GM21515 (cell line): ENCODE measurements around the gene APCDD1.

Source experiments
- ATAC-seq: cut with Tn5 transposase; IDR thresholded peaks from one replicate; pipeline ENCODE4 v1.9.1; 2021; ENCODE audit not compliant: unreplicated experiment

The APCDD1 gene

DNA sequence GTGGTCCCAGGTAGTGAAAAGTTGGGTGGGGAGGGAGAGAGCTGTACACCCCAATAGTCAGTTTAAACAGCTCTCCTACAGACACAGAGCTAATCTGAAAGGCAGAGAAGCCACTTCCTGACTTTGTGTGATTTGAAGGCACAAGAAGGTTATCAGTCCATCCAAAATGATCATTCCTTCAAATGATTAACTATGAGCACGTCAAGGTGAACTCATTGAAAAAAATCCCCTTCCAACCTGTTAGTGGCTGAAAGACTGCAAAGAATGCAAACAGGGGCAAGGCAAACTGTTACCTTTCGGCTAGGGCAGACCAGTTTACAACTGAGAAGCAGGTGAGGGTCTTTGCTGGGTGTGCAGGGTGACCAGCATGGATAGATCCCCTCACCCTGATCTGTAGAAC lies 22.8 kb upstream of the APCDD1 start:
- no peak for ATAC-seq

DNA sequence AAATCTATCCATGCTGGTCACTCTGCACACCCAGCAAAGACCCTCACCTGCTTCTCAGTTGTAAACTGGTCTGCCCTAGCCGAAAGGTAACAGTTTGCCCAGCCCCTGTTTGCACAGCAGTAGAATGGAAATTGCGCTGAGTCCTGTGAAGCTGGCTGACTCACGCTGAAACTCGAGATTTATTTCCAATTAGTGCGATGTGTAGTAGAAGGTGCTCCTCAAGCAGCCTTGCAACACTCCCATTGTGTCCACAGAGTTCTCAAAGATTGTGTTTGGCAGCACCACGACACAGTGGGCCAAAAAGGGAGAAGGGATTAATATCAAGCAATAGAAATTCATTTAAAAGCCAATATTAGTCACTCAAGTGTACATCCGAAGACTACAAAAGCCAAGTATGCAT lies 21.7 kb upstream of the APCDD1 start:
- ATAC-seq: no peak

DNA sequence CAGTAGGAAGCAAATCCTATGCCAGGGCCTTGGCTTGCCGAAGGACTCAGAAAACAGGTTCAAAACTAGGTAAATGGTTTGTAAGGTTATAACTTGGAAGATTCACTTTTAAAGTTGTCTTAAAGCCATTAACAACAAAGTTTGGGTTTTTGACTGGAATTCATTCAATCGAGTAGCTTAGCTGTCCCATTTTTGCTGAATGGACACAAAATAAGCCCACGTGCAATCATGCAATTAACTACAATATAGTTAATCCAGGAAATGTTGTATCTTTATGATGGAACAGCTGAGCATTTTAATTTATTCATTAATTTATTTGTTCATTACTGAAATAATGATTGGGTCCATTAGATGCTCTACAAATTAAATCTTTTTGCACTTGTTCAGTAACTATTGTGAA lies 18.3 kb upstream of the APCDD1 start:
- no peak for ATAC-seq

DNA sequence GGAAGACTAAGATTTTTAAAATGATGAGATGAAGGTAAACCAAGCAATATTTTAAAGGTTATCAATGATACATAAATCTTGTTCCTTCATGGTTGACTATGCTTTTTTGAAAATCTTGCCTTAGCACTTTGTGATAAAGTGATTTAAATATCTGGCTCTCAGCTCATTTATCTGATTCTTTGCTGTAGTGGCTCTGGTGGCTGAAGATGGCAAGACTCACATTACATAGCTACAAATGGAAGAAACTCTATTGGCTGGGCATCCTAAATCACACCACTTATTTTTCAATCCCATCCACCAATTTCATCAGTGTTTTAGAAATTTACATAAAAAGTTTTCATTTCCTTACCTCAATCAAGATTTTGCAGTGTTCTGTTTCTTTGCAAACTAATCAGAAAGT lies 16.6 kb upstream of the APCDD1 start:
- ATAC-seq: no peak

DNA sequence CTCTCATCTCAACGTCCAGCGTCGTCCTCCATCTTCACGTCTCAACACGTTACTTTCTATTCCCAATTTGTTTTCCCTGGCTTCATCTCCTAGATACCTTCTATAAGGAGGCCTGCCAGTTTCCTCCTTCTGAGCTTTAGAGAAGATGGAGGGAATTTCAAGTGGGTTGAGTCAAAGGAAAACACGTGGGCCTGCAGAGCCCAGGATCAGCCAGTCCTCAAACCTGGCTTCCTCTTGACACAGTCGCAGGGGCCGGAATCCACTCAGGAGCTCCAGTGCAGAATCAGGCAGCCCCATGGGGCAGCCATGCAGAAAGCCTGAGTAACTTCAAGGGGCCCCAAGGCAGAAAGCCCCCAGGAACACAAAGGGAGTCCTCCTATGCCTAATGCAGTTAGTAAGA lies 14.5 kb upstream of the APCDD1 start:
- ATAC-seq: no peak

DNA sequence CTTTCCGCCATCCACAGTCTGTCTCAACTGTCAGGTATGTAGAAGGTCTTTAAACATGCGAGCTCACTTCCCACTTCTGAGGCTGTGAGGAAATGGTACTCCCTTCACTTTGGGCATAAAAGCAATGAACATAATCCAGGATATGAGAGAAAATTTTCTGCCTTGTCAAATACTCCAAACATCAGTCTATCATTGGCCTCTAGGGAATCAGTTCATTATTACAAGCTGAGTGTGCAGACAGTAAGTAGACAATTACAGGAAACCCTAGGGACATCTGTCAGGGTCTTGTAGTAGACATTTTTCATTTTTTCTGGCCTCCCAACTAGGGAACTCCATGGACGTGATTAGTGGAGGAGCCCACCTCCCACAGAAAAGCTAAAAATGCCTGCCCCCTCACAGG lies 13.6 kb upstream of the APCDD1 start:
- ATAC-seq: no peak

DNA sequence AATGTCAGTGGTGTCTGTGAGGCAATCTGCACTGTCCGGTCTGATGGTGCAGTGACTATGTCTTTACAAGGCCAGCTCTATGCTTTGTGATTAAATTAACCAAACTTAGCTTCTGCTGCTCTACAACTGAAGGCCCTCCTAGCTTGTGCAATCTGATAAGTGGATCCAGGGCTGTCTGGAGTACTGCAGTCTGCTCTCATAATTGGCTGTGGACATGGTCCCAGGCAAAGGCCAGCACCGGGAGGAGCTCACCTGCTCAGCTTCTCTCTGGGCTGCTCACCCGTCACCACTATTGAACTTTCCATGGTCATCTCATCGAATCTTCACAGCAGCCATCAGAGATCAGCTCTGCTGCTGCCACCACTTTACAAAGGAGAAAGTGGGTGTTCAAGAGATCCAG lies 13.0 kb upstream of the APCDD1 start:
- no peak for ATAC-seq

DNA sequence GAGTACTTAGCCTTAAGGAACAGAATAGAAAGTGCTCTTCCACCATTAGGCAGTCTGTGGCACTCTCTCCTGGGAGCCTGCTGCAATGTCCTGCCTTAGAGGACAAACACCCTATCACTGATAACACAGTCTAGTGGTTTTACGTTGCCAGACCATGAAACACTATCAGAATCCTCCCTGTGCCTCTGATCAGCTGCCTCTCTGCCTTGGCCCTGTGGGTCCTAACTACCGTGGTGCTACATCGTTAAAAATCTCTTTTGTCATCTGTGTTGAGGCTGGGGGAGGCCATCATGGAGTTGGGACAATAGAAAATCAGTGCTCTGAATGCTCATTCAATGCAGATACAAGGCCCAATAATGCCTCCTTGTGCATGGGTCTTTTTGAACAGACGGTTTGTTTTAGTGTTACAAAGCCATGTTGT lies 11.9 kb upstream of the APCDD1 start:
- ATAC-seq: no peak

DNA sequence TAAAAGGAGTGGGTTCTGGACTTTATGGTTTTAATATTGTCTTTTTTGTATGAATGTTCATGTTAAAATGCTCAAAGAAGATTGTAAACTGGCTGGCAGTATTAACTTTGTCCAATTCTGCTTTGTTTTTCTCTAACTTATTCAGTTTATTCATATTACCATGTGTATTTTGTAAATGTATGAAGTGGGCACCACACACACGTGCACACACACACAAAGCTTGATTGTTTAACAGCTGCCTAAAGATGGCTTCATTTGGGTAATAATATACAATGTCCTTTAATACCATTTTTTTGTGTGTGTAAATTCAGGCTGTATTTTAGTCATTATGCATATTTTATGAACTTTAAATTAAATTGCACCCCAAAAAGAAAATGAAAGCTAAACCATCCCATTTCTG lies 11.4 kb upstream of the APCDD1 start:
- ATAC-seq: no peak

DNA sequence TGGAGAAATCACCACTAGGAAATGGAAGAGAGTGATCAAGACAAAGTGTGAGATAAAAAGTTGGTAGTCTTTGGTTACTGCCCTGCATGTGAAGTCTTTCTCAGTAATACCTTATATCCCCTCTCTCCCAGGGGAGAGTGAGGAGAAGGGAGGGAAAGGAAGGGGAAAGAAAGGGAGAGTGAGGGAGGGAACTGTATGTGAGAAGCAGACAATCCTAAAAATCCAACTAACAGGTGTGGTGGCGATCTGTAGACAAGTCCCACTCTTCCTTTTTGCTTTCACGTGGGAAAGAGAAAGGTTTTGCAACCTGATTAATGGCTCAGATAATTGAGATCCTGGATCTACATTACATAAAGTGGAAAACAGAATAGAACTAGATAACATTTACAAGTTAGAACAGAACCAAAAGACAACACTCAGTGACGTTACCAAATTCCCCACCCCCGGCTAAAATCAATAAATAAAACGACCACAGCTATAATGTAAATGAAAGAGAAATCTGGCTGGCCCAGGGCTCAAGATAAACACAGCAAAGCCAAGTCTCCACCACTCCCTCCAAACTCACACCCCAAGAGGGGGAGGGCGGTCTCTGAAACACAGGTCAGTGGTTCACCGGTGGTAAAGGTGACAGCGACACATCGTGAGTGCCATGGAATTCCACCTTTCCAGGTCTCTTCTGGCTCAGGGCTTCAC lies 10.0 kb upstream of the APCDD1 start:
- no peak for ATAC-seq

DNA sequence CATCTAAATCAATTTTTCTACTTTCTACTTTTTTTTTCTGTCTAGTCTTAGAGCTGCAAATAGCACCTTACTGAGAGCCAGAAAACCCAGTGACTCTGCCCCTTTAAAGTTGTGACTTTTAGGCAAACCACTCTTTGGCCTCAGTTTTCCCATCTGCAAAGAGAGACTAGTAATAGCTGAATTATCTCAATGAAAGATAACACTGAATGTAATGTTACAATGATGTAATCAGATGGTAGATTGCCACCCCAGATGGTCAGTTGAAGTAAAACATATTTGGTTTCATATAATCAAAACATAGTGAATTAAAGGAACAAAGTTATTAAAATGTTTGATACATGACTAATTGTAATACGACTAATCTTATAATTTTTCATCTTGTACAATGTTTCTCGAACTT lies 5.0 kb upstream of the APCDD1 start:
- no peak for ATAC-seq

DNA sequence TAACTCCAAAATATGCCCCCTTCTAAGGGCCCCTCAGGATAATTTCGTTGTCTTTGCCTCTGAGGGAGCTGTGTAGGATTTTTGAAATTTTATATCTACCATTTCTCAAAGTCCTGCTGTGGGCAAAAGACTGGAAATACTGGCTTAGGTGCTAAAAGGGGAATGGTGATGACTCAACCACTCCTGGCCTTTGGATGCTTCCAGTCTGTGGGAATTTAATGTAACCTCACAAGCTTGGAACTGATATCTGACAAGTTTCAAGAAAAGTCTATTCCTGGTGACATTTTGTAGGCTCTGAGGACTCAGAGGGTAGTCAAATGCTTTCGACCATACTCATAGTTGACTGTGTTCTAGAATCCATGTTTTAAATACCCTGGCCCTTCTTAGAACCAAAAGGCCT lies 3.4 kb upstream of the APCDD1 start:
- no peak for ATAC-seq

DNA sequence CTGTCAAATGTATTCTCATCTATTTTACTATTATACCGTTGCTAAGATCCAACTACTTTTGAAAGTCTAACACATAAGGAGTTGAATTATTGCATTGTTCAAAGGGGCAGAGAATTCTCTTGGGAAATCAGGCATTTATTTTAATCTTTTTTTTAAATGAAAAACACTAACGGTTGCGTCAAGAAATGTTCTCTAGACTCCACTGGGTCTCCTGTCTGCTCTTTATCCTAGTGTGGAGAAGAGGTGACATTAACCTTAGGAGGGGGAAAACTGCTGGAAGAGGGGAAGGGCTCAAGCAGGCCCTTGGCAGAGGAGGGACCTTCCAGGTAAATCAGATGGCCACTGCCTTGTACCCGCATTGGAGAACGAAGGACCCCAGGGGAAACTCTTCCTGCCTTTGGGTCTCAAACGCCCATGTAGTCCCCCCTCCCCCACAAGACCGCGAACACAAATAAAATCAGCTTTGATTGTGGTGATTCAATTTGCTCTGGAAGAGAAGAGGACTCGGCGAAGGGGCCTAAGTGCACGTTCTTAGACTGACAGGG lies 1.1 kb upstream of the APCDD1 start:
- ATAC-seq: no peak

DNA sequence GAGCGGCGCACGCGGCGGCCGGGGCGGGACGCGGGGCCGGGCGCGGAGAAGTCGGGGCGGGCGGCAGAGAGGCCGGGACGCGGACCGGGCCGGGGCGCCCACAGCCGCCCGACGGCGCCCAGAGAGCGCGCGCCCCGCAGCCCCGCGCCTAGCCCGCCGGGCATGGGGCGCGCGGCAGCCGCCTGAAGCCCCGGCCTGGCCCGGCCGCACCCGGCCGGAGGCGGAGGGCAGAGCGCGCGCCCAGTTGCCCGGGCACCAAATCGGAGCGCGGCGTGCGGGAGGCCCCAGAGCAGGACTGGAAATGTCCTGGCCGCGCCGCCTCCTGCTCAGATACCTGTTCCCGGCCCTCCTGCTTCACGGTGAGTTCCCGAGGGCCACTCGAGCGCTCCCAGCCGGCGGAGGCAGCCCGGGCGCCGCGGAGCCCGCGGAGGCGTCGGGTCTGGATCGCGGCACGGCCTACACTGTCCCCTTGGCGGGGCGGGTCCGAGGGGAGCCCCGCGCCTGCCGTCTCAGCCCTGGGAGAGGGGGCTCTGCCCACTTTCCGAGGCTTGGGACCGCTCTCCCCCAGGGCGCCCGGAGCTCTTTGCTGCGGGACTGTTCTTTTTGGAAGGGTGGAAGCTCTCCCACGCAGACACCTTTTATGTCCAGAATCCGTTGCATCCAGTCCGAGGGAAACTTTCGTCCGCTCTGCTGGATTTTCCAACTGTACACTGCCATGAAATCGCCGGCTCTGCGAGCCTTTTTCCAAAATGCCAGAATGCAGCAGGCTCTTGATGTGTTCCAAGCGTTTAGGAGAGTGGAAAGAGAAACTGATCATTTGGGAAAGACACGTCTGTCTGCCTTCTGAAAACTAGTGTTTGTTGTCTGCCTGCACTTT lies 484 bp downstream of the APCDD1 start:
- no peak for ATAC-seq

DNA sequence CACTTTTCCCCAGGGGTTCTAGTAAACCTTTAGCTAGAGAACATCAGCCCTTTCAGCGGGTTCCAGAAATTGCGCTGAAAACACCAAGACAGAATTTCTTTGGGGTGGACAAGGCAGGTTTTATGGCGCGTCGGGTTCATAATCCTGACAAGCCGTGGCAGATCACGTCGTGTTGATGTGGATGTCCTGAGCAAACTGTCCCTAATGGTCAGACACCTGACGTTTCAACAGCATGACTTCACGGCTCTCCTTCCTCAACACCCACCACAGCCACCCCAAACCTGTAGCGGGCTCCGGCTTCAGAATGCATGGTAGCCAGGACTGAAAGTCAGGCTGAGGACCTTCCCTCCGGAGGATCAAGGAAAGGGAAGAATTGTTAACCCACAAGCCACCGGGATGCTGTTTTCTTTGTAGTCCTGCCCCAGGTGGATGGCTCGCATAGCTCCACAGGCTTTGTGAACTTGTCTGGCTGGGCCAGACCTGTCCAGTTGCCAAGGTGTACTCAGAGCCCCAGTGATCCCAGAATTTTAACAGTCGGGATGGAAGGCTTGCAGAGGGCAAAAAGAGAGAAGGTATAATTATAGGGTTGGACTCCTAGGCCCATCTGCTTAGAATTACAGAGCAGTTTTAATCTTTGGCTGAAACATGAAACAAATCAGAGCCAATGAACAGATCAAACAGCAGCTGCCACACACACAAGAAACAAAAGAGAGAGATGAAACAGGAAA lies 1.5 kb downstream of the APCDD1 start:
- ATAC-seq: no peak

DNA sequence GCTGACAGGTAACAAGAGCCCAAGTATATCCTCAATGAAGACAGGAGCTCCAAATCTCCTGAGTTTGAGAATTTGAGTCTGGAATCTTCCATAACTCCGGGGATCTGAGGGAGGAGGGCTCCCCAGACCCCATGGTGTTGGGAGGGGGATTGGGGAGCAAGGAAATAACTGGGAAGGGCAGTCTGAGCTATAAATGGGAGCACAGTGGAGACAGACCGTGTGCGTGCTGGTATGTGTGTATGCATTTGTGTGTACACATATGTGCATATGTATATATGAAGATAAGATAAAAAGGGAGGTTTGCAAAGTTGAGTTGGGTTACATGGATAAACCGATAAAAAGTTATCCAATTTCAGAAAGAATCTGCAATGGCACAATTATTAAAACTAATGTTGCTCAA lies 2.3 kb downstream of the APCDD1 start:
- ATAC-seq: no peak

DNA sequence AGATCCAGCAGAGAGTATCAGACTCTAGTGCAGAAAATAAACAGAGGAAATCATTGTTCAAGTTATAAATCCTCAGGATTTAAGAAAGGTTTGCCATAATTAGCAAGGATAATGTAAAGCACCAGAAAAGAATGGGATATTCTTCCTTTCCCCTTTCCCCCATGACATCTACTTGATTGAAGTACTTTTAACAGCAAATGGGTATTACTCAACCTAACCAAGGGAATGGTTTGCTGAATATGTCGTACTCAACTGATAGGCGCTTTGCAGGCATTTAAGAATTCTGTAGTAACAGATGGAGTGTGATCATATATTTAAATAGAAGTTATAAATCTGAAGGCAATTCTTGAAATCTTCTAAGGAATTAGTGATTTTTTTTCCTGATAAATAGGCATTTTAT lies 2.7 kb downstream of the APCDD1 start:
- ATAC-seq: no peak

DNA sequence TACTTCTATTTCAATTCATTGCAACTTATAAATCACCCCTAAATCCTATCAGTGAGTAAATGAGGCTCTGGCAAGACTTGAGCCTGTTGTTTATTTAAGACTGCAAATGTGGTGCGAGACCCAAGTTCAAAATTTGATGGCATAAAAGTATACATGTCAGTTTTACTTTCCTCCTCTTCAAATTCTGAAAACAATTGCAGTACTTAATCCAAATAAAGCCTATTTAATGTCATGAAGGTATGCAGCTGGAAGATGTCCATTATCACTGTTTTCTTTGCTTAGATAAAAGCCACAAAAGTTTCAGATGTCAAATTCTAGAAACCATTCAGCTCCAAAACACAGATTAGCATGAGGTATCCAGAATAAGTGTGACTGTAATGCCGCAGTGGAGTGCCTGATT lies 3.3 kb downstream of the APCDD1 start:
- ATAC-seq: no peak

DNA sequence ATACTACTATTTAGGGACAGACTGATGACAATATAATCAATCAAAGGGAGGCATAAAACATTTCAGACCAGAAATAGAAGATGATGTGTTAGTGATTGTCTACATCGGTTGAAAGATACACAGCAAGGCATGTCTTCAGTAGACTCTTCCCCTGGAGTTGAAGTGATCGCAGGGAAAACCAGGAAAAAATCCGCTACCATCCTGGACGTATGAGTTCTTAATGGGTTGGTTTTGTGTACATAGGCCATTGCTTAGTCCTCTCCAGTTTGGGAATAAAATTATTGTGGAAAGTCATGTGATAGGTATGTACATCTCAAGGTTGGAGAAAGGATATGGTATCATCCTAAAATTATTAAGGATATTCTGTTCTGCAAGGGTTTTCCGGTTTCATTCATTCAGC lies 4.3 kb downstream of the APCDD1 start:
- ATAC-seq: no peak

DNA sequence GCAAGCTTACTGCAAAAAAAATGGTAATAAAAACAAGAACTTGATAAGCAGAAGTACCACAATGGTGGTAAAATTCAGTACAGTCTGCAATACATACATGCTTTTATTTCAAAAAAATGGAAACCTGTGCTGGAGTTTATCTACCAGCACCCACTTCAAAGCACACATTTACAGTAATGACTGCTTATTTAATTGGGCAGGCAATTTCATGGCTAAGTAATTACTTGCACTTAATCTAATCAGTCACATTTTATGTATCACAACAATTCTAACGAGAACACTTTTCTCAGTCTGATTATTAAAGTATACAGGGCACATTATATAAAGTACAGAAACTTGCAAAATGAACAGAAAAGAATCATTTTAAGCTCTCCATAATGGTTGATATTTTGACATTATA lies 5.2 kb downstream of the APCDD1 start:
- ATAC-seq: no peak

DNA sequence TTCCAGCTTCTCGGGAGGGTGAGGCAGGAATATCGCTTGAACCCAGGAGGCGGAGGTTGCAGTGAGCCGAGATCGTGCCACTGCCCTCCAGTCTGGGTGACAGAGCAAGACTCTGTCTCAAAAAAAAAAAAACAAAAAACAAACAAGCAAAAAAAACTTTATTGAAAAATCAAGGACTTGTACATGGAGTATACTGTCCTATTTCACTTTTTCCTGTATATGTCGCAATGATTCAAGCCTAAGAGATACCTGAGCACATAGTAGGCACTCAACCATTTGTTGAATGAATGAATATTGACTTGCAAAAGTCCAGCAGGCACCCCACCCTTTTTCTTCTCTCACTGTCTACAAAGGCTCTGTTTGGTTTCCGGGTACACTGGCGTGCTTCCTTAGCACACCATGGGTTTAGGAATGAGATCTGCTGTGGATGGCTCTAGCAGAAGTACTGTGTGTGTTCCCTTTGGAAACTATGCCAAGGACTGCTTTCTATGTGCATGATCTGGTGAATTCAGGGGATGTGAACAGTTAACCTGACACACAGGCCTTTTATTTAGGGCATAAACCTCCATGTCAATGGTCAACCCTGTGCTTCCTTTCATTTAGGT lies 6.1 kb downstream of the APCDD1 start:
- ATAC-seq: no peak
